Cortex of kidney (tissue), 1 donor: ENCODE data around the gene ILDR2.

Experiments
- DNase-seq: peaks from one replicate; lab custom pipeline; 2025; lab: John Stamatoyannopoulos, UW

Gene ILDR2, protein sequence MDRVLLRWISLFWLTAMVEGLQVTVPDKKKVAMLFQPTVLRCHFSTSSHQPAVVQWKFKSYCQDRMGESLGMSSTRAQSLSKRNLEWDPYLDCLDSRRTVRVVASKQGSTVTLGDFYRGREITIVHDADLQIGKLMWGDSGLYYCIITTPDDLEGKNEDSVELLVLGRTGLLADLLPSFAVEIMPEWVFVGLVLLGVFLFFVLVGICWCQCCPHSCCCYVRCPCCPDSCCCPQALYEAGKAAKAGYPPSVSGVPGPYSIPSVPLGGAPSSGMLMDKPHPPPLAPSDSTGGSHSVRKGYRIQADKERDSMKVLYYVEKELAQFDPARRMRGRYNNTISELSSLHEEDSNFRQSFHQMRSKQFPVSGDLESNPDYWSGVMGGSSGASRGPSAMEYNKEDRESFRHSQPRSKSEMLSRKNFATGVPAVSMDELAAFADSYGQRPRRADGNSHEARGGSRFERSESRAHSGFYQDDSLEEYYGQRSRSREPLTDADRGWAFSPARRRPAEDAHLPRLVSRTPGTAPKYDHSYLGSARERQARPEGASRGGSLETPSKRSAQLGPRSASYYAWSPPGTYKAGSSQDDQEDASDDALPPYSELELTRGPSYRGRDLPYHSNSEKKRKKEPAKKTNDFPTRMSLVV

GRCh38 chr1:166975361-166976129 is at the start of gene ILDR2:
ILDR2 (minus strand) TSS chr1:166975540; CDS start chr1:166975268, 272 bp downstream.
- no peak for DNase-seq

DNA sequence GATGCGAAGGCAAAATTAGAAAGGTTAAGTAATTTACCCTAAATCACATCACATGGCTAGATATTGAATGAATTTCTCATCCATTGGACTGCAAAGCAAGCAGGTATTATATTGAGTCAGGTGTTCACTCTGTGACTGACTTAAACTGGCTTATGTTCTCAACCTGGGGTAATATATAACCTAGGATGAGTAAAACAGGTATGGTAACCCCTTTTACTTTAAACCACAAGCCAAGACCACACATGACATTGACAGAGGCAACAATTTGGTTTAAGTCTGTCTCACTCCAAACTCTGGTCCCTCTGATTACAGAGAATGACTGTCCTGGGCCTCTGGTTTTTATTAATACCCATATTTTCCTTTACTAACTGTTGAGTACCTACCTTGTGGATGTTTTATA is 47.0 kb upstream of the ILDR2 start:
- no peak for DNase-seq

DNA sequence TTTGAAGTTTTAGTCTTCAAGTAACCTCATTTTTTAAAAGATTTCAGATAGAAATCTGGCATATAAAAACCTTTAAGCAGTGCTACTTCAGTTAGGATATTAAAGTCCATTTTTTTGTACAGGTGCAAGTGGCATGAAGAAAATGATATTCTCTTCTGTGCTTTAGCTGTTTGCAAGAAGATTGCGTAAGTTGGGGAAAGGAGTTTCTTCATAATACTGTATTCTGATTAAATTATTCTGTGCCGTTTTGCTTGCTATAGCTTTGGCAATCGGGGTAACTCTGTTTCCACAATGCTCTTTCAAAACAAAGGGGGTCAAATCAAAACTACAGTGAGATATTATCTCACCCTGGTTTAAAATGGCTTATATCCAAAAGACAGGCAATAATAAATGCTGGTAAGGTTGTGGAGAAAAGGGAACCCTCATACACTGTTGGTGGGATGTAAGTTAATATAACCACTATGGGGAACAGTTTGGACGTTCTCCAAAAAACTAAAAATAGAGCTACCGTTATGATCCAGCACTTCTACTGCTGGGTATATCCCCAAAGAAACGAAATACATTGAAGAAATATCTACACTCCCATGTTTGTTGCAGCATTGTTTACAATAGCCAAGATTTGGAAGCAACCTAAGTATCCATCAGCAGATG is 40.9 kb upstream of the ILDR2 start:
- no peak for DNase-seq

GRCh38 chr1:167013108-167013929 is 38.0 kb upstream of the ILDR2 start:
- no peak for DNase-seq

- no peak for DNase-seq
These were observed 37.2 kb upstream of the ILDR2 start for GRCh38 chr1:167012570-167012969.

- DNase-seq = no peak
These were observed 36.3 kb upstream of the ILDR2 start for GRCh38 chr1:167011560-167012191.

- DNase-seq = no peak
These were observed 28.4 kb upstream of the ILDR2 start for GRCh38 chr1:167003711-167004110.

DNA sequence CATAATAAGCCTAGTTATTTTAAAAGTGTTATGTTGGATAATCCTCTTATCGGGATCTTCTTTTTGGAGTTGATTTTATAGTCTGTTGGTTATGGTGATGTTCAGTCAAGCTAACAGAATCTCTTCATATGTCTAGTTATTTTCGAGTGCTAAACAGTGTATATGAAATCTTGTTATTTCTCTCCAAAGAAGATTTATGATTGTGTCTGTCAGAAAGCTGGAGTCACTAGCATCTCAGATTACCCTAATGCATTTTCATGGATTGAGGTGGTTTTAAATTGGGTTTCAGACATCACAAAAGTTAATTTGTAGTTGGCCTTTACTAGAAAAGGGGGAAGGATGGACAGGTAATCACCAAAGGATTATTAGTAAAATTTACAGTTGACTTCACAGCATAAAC is 27.0 kb upstream of the ILDR2 start:
- no peak for DNase-seq

DNA sequence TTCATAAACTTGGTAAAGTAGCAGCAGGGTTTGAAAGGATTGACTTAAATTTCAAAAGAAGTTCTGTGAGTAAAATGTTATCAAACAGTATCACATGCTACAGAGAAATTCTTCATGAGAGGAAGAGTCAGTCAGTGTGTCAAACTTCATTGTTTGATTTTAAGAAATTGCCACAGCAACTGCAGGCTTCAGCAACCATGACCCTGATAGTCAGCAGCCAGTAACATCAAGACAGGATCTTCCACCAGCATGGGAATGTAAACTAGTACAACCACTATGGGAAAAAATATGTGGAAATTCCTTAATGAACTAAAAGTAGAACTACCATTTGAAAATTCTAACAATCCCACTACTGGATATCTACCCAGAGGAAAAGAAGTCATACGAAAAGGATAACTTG is 25.2 kb upstream of the ILDR2 start:
- DNase-seq = no peak

DNA sequence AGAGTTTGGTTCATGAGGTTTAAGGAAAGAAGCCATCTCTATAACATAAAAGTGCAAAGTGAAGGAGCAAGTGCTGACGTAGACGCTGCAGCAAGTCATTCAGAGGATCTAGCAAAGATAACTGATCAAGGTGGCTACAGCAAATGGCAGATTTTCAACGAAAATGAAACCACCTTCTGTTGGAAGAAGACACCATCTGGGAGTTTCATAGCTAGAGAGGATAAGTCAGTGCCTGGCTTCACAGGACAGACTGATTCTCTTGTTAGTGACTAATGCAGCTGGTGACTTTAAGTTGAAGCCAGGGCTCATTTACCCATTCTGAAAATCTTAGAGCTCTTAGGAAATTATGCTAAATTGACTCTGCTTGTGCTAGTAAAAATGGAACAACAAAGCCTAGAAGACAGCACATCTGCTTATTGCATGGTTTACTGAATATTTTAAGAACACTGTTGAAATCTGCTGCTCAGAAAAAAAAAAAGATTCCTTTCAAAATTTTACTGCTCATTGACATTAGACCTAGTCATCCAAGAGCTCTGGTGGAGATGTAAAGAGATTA is 24.2 kb upstream of the ILDR2 start:
- no peak for DNase-seq

GRCh38 chr1:166999075-166999474 is 23.7 kb upstream of the ILDR2 start:
- DNase-seq = no peak

DNA sequence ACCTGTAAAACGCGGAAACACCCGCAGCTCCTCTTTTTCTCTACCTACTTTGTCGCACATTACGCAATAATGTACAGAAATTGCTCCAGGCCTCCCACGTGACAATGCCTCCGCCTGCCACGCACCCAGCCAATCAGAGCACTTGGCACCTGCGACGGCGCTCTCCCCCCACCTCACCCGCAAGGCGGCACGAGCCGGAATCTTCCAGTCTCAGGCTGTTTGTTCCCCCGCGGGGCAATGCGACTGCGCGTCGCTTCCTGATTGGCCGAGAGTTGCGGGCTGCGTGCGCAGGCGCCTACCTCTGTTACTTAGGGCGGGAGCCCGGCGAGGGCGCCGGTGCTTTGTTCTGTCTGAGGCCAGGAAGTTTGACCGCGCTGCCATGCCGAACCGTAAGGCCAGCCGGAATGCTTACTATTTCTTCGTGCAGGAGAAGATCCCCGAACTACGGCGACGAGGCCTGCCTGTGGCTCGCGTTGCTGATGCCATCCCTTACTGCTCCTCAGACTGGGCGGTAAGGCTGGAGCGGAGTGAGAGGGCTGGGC is 13.7 kb upstream of the ILDR2 start, which contains the start of gene MAEL:
Gene MAEL, plus strand, starts transcription at position 307 of the 542 bp plus-strand sequence. Its CDS starts 73 bp downstream, at position 380.
- no peak for DNase-seq

DNA sequence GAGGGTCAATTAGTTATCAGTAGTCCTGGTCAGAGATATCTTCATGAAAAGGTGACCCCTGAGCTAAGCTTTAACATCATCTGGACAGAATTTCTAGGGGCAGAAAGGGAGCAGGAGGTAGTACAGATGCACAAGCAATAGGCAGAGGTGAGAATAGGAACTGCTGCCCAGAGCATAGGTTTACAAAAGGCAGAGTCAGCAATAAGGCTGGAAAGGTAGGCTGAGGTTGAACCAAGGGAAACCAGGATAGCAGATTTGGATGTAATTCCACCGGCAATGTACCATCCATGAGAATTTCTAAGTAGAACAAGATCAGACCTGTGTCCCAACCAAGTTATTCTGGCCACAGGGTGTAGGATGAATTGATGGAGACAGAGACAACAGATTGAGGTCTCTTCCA is 6.2 kb upstream of the ILDR2 start:
- DNase-seq = no peak

- DNase-seq = no peak
These were observed 5.5 kb upstream of the ILDR2 start for GRCh38 chr1:166980818-166981217.

DNA sequence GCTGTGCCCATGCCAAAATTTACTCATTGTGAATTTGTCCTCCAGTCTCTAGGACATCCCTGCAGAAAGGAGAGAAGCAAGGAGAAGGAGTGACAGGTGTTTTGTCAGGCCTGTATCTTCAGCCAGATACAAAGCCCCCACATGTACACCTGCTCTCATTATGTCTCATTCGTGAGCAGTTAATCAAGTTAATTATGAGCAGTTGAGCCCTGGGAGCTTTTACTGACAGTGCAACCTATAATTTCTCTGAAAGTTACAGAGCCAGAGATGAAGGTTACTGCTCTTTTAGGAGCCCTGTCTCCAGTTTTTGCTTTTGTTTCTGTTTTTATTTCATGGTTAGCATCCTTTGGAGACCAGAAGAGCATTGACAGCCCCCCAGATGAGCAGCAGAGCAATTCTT is 5.0 kb upstream of the ILDR2 start:
- no peak for DNase-seq

DNA sequence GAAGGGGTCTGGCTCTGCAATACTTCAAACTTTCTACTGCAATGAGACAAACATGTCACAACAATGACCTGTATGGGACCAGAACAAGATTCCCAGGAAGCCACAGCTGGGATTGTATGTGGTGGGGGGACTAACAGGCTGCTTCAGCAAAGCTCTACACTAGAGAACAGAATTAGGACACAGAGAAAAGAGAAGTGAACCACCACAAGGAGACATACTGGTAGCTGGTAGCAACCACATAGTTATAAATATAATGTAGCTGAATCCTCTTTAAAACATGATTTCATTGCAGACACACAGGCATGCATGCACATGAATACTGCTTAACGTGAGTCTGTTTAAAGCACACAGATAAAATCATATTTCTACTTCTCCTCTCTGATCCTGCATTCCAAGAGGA is 3.5 kb upstream of the ILDR2 start:
- DNase-seq = no peak

DNA sequence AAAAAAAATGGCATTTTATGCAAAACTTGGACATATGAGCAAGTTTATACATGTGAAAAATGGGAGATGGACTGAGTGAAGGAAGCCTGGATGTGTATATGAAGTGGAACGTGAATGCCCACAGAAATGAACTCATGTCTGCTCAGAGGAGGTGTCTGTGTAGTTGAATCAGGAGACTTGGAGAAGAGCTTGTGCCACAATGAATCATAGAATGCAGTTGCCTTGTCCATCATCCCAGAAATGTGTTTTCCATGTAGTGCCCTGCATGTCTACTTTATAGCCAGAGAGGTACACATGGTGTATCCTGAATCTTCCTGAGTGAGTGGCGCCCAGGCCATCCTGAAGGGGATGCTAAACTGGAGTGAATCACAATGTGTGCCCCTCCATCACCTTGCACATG is 2.6 kb upstream of the ILDR2 start:
- no peak for DNase-seq

DNA sequence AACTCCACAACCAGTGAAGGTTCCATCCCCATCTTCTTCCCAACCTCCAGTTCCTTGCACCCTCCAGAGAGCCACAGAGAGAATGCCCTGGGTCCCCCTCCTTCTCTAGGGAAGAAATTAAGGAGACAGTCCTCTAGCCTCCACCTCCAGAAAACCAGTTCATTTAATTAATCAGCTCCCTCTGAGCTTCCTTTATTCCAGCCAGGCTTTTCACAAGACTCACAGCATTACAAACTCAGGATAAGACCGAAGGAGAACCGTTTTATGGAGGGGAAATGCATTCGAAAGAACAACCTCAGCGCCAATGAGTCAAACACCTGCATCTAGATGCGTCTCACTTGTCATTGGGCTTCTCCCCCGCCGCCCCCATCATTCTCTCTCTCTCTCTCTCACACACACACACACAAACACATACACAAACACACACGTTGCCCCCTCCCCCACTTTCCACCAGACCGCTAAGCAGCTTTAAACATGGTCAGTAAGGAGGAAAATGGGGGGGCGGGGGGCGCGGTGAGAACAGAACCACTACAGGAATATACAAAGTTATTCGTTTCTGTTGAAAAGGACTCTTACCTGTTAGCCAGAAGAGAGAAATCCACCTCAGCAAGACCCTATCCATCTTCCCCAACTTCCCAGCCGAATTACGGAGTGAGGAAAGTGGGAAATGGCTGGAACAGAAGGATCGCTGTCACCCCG is 544 bp downstream of the ILDR2 start:
- no peak for DNase-seq

- DNase-seq = no peak
These were observed 2.5 kb downstream of the ILDR2 start for GRCh38 chr1:166972826-166973225.

DNA sequence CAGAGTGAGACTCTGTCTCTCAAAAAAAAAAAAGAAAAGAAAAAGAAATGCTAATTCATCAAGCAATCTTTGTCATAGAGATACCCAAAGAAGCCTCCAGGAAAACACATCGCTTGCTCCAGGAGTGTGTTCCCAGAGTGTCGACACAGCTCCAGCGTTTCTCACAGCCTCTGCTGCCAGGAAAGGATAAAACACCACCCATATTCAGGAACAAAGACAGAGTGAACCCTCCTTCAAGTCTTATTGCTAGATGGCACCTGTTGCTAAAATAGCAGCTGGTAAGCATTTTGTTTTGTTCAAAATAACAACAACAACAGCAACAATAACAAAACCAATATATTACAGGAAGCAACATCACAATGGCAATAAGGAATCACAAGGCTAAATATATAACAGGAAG is 3.1 kb downstream of the ILDR2 start:
- DNase-seq = no peak
